Measurements from ENCODE around the gene TEAD3.

DNA sequence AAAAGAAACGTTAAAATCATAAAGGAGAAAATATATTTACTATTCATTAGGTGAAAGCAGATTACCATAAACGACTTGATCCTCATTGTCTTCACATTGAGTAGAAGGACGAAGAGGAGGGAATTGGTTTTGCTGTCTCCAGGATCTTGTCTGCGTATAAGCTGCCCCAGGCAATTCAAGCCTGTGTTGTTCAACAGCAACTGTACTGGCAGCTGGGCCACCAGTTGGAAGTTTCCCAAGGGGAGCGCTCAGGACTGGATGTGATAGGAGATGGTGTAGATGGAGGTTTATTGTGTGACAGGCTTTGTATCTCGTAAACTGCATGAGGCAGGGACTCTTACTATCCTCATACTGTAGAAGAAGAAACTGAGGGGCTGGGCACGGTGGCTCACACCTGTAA lies 48.7 kb downstream of the TEAD3 start:
- TF ChIP-seq EZH2 (IDR thresholded peaks at IDR 0.05) = no peak
- TF ChIP-seq POLR2AphosphoS5 (IDR thresholded peaks at IDR 0.05; ENCODE audit: borderline replicate concordance, low read depth, low read length) = no peak
